GM12873 (cell line): Measurements from ENCODE around the gene PPP2R2C.

Source experiments
- TF ChIP-seq, protein P1 (sequence below): IDR thresholded peaks from 2 replicates; pipeline ENCODE4 v1.5.1; 2012; ENCODE audit warnings: low read depth, mild to moderate bottlenecking, moderate library complexity, low read length, control low read depth; ENCODE audit not compliant: insufficient read depth; ENCODE audit errors: missing control alignments

The PPP2R2C gene

DNA sequence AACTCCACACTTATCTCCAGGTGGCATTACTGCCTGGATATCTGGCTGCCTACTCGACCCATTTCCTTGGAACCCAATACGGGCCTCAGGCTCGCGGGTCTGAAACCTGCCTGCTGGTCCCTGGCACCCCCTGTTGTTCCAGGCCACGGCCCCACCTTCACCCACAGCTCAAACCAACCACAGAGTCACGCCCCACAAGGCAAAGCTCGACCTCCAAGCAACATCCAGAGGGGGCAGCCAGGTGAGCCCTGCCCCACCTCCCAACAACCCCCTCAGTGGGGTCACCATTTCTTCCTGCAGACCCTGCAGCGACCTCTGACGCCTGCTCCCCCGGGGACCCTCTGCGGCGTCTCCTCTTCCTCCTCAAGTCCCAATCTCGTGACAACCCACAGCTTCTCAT is 126.5 kb downstream of the PPP2R2C start:
- TF ChIP-seq, protein P1, sequence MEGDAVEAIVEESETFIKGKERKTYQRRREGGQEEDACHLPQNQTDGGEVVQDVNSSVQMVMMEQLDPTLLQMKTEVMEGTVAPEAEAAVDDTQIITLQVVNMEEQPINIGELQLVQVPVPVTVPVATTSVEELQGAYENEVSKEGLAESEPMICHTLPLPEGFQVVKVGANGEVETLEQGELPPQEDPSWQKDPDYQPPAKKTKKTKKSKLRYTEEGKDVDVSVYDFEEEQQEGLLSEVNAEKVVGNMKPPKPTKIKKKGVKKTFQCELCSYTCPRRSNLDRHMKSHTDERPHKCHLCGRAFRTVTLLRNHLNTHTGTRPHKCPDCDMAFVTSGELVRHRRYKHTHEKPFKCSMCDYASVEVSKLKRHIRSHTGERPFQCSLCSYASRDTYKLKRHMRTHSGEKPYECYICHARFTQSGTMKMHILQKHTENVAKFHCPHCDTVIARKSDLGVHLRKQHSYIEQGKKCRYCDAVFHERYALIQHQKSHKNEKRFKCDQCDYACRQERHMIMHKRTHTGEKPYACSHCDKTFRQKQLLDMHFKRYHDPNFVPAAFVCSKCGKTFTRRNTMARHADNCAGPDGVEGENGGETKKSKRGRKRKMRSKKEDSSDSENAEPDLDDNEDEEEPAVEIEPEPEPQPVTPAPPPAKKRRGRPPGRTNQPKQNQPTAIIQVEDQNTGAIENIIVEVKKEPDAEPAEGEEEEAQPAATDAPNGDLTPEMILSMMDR: no peak

DNA sequence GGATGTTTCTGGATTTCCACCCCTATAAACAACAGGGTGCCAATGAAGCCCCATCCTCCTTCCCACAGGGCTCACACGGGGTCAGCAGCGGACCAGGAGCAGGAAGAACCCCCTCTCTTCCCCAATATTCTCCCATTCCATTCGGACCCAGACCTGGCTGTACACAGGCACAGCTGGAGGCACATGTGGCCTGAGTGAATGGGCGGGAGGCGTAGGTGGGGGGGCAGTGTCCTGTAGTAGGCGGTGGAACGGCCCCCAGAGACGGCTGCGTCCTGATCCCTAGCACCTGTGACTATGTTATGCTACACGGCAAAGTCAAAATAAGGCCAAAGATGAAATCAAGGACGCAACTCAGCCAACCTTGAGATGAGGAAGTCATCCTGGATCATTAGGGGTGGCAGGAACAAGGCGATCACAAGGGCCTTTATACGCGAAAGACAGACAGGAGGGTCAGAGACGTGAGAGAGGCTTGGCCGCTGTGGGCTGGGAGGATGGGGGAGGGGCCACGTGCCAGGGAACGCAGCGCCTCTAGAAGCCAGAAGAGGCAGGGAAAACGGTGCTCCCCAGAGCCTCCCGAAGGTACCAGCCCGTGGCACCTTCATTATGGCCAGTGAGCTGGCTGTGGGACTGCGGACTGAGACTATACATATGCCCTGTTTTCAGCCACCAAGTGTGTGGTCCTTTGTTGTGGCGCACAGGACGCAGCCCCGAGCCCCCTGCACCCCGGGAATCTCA is 127.2 kb downstream of the PPP2R2C start:
- TF ChIP-seq, protein P1: no peak

DNA sequence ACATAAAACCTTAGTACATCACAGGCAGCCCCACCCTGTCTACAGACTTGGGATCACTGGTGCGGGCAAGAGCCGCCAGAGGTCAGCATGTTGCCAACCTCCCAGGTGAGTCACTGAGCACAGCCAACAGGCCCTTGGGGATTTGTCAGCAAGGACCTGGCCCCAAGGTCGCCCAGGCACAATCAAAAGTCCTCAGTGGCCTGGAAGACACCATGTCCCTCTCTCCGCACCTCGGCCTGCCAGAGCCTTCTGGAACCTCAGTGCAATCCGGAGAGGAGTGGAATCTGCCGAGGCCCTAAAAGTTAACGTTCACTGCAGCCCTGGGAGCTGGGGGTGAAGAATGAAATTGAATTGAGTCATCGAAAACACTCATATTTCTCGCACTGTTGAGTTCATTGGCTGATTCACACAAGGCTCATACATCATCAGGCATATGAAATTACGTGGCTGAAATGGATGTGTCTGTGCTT is 128.4 kb downstream of the PPP2R2C start:
- TF ChIP-seq, protein P1: peak; percentile 39

DNA sequence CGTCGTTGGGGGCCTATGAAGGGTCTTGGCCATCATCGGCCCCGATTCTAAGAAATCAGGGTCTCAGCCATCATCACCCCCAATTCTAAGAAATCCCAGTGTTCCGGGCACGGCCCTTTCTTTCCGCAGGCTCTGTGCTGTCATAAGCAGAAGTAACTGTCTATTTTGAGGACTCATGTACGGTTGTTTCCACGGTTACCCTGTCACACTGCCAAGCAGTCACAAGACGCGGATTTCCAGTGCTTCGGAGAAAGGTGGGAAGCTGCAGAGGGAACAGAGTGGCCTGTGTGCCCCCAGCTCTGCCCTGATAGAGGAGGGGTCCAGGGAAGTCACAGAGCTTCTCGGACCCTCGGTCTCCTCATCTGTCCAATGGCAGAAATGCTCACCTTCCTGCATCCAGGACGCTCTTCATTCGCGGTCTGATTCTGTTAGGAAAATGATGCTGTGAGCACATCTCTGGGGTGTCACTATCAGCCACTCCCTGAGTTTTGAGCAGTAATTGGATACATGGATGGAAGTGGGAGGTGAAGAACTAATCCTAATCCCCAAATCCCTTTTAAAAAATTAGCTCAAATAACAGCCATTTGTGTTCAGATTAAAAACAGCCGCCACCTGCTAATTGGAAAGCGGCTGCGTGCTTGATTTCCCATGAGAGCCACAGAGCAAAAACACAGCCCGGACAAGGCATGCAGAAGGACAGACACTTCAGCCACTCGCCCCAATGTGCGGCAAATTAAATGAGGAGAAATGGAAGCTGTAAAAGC is 129.7 kb downstream of the PPP2R2C start:
- TF ChIP-seq, protein P1: no peak

DNA sequence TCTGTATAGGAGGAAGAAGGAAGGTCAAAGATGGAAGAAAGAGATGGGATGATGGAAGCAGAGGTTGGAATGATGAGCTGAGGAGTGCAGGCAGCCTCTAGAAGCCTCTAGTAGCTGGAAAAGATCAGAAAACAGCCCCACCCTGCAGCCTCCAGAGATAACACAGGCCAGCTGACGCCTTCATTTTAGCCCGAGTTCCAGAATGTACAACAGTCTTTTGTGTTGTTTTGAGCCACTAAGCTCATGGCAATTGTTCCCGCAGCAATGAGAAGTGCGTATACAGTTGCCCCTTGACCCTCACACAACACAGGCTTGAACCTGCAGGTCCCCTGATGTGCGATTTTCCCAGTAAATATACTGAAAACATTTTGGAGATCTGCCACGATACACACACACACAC is 130.7 kb downstream of the PPP2R2C start:
- TF ChIP-seq, protein P1: no peak

DNA sequence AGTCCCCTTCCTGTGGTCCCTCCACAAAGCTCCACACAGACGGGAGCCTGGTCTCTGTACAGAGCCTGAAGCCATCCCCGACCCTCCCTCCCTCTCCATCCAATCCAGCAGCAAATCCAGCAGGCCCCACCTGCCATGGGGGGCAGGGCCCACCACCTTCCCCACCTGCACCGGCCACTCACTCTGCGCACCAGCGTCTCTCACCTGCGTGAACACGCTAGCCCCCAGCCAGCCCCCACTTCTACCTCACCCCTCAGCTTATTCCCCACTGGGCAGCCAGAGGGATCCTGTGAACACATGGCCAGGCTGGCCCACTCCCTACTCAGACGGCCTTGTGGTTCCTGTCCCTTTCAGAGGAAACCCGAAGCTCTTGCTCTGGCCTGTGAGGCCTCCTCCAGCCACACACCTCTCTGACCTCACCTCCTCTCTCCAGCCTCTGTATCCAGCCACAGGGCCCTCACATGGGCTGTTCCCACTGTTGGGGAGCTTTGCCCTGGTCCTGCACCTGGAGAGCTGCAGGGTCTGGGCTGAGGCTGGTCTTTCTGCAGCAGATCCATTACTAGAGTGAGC is 131.9 kb downstream of the PPP2R2C start:
- TF ChIP-seq, protein P1: no peak

DNA sequence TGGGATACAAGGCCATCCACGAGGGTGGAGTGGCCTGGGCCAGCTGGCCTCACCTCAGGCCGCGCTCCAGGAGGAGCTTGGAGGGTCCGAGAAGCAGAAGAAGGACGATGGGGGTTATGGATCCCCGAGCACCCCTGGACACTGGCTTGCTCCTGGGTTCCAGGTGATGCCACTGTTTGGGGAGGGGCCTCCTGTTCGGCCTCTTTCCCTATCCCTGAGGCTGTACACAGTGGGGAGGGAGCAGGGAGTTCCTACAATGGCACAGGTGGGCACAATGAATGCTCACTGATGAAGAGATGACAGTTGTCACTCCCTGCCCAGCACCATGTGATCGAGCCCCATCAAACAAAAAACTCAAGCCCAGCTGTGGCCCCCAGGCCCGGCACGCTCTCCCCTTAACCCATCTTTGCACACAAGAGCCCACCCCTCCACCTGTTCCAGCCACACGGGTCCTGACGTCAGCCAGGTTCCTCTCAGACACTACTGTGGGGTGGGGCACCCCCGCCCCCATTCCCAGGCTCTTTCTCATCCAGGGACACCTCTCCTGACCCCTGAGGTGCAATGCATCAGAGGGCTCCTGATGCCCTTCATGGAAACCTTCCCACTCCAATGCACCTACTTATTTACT is 132.5 kb downstream of the PPP2R2C start:
- TF ChIP-seq, protein P1: no peak
